ENCODE results near the gene FUT8. TPM values are rescaled to one million over a fixed set of nuclear protein-coding genes. Genes with fewer than 3 reads are reported as not detected.

Gene FUT8
- total RNA-seq, 1 experiment from 2014 or later, result 11.8 TPM

- CTCF ChIA-PET, result no interaction called here
- POLR2A ChIA-PET, result no interaction called here
- Mint-ChIP-seq H3K9me3 (ENCODE audit: unreplicated experiment) (no peaks in the 10 kb centered on the region), H3K4me1 (ENCODE audit: insufficient read depth, unreplicated experiment) (no peaks in the 10 kb centered on the region), H3K27ac (ENCODE audit: low read depth, unreplicated experiment) (no peak overlapping the region), H3K27me3 (ENCODE audit: insufficient read depth, unreplicated experiment) (no peaks in the 10 kb centered on the region), H3K36me3 (ENCODE audit: insufficient read depth, unreplicated experiment) (no peaks in the 10 kb centered on the region), H3K4me3 (ENCODE audit: unreplicated experiment) (no peak overlapping the region)
- TF ChIP-seq, protein P1, sequence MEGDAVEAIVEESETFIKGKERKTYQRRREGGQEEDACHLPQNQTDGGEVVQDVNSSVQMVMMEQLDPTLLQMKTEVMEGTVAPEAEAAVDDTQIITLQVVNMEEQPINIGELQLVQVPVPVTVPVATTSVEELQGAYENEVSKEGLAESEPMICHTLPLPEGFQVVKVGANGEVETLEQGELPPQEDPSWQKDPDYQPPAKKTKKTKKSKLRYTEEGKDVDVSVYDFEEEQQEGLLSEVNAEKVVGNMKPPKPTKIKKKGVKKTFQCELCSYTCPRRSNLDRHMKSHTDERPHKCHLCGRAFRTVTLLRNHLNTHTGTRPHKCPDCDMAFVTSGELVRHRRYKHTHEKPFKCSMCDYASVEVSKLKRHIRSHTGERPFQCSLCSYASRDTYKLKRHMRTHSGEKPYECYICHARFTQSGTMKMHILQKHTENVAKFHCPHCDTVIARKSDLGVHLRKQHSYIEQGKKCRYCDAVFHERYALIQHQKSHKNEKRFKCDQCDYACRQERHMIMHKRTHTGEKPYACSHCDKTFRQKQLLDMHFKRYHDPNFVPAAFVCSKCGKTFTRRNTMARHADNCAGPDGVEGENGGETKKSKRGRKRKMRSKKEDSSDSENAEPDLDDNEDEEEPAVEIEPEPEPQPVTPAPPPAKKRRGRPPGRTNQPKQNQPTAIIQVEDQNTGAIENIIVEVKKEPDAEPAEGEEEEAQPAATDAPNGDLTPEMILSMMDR (IDR thresholded peaks at IDR 0.05; ENCODE audit: unreplicated experiment), result no peak
- intact Hi-C loops (cut with micrococcal nuclease), result no loop called here
- BruUV-seq (replicated peaks), result no TSS peak
- DNase-seq (ENCODE audit: unreplicated experiment), result no peak
Observed at GRCh38 chr14:65471038-65471878, 58.7 kb downstream of the FUT8 start.

- H3K36me3 Mint-ChIP-seq (ENCODE audit: insufficient read depth, unreplicated experiment), result no peaks in the 10 kb centered on the region
- POLR2A ChIA-PET, result no interaction called here
- no TSS peak for BruUV-seq (replicated peaks)
- no peaks in the 10 kb centered on the region for H3K27me3 Mint-ChIP-seq (ENCODE audit: insufficient read depth, unreplicated experiment)
- no peak overlapping the region for H3K27ac Mint-ChIP-seq (ENCODE audit: low read depth, unreplicated experiment)
- TF ChIP-seq, protein P1 (IDR thresholded peaks at IDR 0.05; ENCODE audit: unreplicated experiment), result no peak
- H3K4me1 Mint-ChIP-seq (ENCODE audit: insufficient read depth, unreplicated experiment), result no peaks in the 10 kb centered on the region
- H3K9me3 Mint-ChIP-seq (ENCODE audit: unreplicated experiment), result no peaks in the 10 kb centered on the region
- CTCF ChIA-PET, result no interaction called here
- DNase-seq (ENCODE audit: unreplicated experiment), result no peak
- H3K4me3 Mint-ChIP-seq (ENCODE audit: unreplicated experiment), result no peak overlapping the region
- intact Hi-C loops (cut with micrococcal nuclease), result no loop called here
Observed at GRCh38 chr14:65472189-65472588, 59.7 kb downstream of the FUT8 start.

DNA sequence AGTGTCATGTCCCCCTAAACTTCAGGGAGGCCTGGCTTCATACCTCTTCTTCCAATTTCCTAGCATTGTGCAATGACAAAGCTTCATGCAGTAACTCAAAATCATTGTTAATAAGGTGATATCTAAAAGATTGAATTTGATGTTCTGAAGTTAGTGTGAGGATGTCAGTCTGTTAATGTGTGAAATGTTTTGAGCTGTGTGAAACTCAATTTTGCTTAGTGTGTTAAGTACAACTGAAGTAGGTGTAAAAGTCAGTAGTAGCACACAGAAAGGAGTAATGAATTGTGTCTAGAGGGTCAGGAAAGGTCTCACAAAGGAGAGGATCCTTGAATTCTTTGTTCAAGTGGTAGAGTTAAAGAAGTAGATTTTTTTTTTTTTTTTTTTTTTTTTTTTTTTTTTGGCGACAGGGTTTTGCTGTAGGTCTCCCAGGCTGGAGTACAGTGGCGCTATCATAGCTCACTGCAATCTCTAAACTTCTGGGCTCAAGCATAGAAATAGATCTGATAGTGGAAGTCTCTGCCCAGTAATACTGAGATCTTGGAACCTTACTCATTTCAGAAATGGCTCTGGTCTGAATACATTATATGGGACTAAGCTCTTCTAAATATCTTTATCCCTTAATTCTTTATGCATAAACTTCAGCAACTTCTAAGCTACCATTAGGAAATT lies 63.9 kb downstream of the FUT8 start:
- no peaks in the 10 kb centered on the region for H3K4me1 Mint-ChIP-seq (ENCODE audit: insufficient read depth, unreplicated experiment)
- BruUV-seq (replicated peaks), result no TSS peak
- H3K27ac Mint-ChIP-seq (ENCODE audit: low read depth, unreplicated experiment), result no peak overlapping the region
- intact Hi-C loops (cut with micrococcal nuclease), result no loop called here
- no peak for DNase-seq (ENCODE audit: unreplicated experiment)
- H3K36me3 Mint-ChIP-seq (ENCODE audit: insufficient read depth, unreplicated experiment), result no peaks in the 10 kb centered on the region
- ChIA-PET POLR2A (no interaction called here), CTCF (interaction anchor here (1.0 kb wide), 1 partner anchor 14 kb away, joined by 3 read pairs; no protein-coding TSS in a partner anchor)
- TF ChIP-seq, protein P1 (IDR thresholded peaks at IDR 0.05; ENCODE audit: unreplicated experiment), result no peak
- no peaks in the 10 kb centered on the region for H3K9me3 Mint-ChIP-seq (ENCODE audit: unreplicated experiment)
- H3K4me3 Mint-ChIP-seq (ENCODE audit: unreplicated experiment), result no peak overlapping the region
- H3K27me3 Mint-ChIP-seq (ENCODE audit: insufficient read depth, unreplicated experiment), result no peaks in the 10 kb centered on the region

- Mint-ChIP-seq H3K9me3 (ENCODE audit: unreplicated experiment) (no peaks in the 10 kb centered on the region), H3K4me1 (ENCODE audit: insufficient read depth, unreplicated experiment) (no peaks in the 10 kb centered on the region), H3K4me3 (ENCODE audit: unreplicated experiment) (no peak overlapping the region), H3K36me3 (ENCODE audit: insufficient read depth, unreplicated experiment) (no peaks in the 10 kb centered on the region), H3K27ac (ENCODE audit: low read depth, unreplicated experiment) (no peak overlapping the region), H3K27me3 (ENCODE audit: insufficient read depth, unreplicated experiment) (no peaks in the 10 kb centered on the region)
- no peak for DNase-seq (ENCODE audit: unreplicated experiment)
- no TSS peak for BruUV-seq (replicated peaks)
- POLR2A ChIA-PET, result interaction anchor here (0.6 kb wide), 1 partner anchor 37 kb away, joined by 3 read pairs; no protein-coding TSS in a partner anchor
- intact Hi-C loops (cut with micrococcal nuclease), result no loop called here
- CTCF ChIA-PET, result interaction anchor here (1.0 kb wide), 1 partner anchor 13 kb away, joined by 3 read pairs; no protein-coding TSS in a partner anchor
- TF ChIP-seq, protein P1 (IDR thresholded peaks at IDR 0.05; ENCODE audit: unreplicated experiment), result no peak
Observed at GRCh38 chr14:65476942-65477318, 64.4 kb downstream of the FUT8 start.

Measured in MCF 10A (cell line).